ENCODE measurements around the gene BACH1. TPM values are rescaled to one million over a fixed set of nuclear protein-coding genes. Genes with fewer than 3 reads are reported as not detected.

Gene BACH1
- total RNA-seq, 2 experiments from 2014 or later, result 27.3 to 28.2 TPM

- Mint-ChIP-seq H3K4me3 (no peak overlapping the region), H3K27ac (no peak overlapping the region), H3K9me3 (peaks cover 5% of the 10 kb centered on the region), H3K27me3 (no peaks in the 10 kb centered on the region), H3K36me3 (ENCODE audit: low read depth) (peaks cover 53% of the 10 kb centered on the region), H3K4me1 (ENCODE audit: low read depth) (peaks cover 20% of the 10 kb centered on the region)
- no peak for DNase-seq
- TF ChIP-seq CTCF (IDR thresholded peaks at IDR 0.05), result no peak
- no peak for ATAC-seq
- ChIA-PET CTCF (no interaction called here), POLR2A (interaction anchor here (1.6 kb wide), 1 partner anchor 18 kb away, joined by 3 read pairs; no protein-coding TSS in a partner anchor)
- intact Hi-C loops (cut with micrococcal nuclease), result no loop called here
These were observed 23.5 kb downstream of the BACH1 start for GRCh38 chr21:29321932-29322928.

GRCh38 chr21:29323189-29323588 lies 24.5 kb downstream of the BACH1 start:
- Mint-ChIP-seq H3K4me1 (ENCODE audit: low read depth) (peaks cover 13% of the 10 kb centered on the region), H3K27me3 (no peaks in the 10 kb centered on the region), H3K4me3 (no peak overlapping the region), H3K9me3 (peaks cover 5% of the 10 kb centered on the region), H3K27ac (no peak overlapping the region), H3K36me3 (ENCODE audit: low read depth) (peaks cover 52% of the 10 kb centered on the region)
- no peak for TF ChIP-seq CTCF (IDR thresholded peaks at IDR 0.05)
- ChIA-PET CTCF (no interaction called here), POLR2A (interaction anchor here (1.6 kb wide), 1 partner anchor 17 kb away, joined by 3 read pairs; no protein-coding TSS in a partner anchor)
- intact Hi-C loops (cut with micrococcal nuclease), result no loop called here
- ATAC-seq (no peak), DNase-seq (no peak)

- Mint-ChIP-seq H3K9me3 (no peaks in the 10 kb centered on the region), H3K4me3 (no peak overlapping the region)
- POLR2A ChIA-PET, result no interaction called here
These were observed 28.3 kb downstream of the BACH1 start for GRCh38 chr21:29326914-29327554.

GRCh38 chr21:29329406-29329805 lies 30.7 kb downstream of the BACH1 start:
- Mint-ChIP-seq H3K36me3 (ENCODE audit: low read depth) (peaks cover 30% of the 10 kb centered on the region), H3K27me3 (no peaks in the 10 kb centered on the region), H3K9me3 (no peaks in the 10 kb centered on the region), H3K4me3 (no peak overlapping the region), H3K4me1 (ENCODE audit: low read depth) (peaks cover 12% of the 10 kb centered on the region), H3K27ac (no peak overlapping the region)
- ChIA-PET POLR2A (no interaction called here), CTCF (interaction anchor here (0.6 kb wide), 2 partner anchors 235 to 1901 kb away, joined by 3 read pairs; no protein-coding TSS in a partner anchor)
- TF ChIP-seq CTCF (IDR thresholded peaks at IDR 0.05), result no peak
- intact Hi-C loops (cut with micrococcal nuclease), result no loop called here
- ATAC-seq (no peak), DNase-seq (no peak)

More at GRCh38 chr21:29326914-29327554, 28.3 kb downstream of the BACH1 start:
- ATAC-seq (no peak), DNase-seq (no peak)
- no peak for TF ChIP-seq CTCF (IDR thresholded peaks at IDR 0.05)
- peaks cover 45% of the 10 kb centered on the region for H3K36me3 Mint-ChIP-seq (ENCODE audit: low read depth)
- CTCF ChIA-PET, result no interaction called here
- intact Hi-C loops (cut with micrococcal nuclease), result no loop called here
- peaks cover under 1% of the 10 kb centered on the region for H3K4me1 Mint-ChIP-seq (ENCODE audit: low read depth)
- no peaks in the 10 kb centered on the region for H3K27me3 Mint-ChIP-seq
- no peak overlapping the region for H3K27ac Mint-ChIP-seq

- ChIA-PET POLR2A (no interaction called here), CTCF (no interaction called here)
These were observed 32.1 kb downstream of the BACH1 start for GRCh38 chr21:29330797-29331196.

More at GRCh38 chr21:29330797-29331196, 32.1 kb downstream of the BACH1 start:
- peaks cover 20% of the 10 kb centered on the region for H3K4me1 Mint-ChIP-seq (ENCODE audit: low read depth)
- H3K9me3 Mint-ChIP-seq, result no peaks in the 10 kb centered on the region
- H3K4me3 Mint-ChIP-seq, result no peak overlapping the region
- peaks cover 36% of the 10 kb centered on the region for H3K36me3 Mint-ChIP-seq (ENCODE audit: low read depth)
- DNase-seq, result no peak
- H3K27me3 Mint-ChIP-seq, result no peaks in the 10 kb centered on the region
- no peak for ATAC-seq
- intact Hi-C loops (cut with micrococcal nuclease), result no loop called here
- no peak overlapping the region for H3K27ac Mint-ChIP-seq
- TF ChIP-seq CTCF (IDR thresholded peaks at IDR 0.05), result no peak
